Fibroblast of pulmonary artery (primary cell): ENCODE data around the gene GPC5.
"Not testable (repeated sequence)": the region's sequence is repeated elsewhere in the genome, so short reads cannot be mapped to it uniquely, and the experiment has no call there.

Experiments used
- DNase-seq: peaks from one replicate; pipeline ENCODE4 v3.0.0-alpha.2; 2010; ENCODE audit warnings: low read depth
- H3K4me3 ChIP-seq: replicated peaks from 2 replicates; pipeline ENCODE4 v1.5.1; 2011; ENCODE audit warnings: low read depth, mild to moderate bottlenecking, control low read depth, low read length, moderate library complexity
- CTCF ChIP-seq: IDR thresholded peaks from 2 replicates; pipeline ENCODE4 v1.5.1; 2011; ENCODE audit warnings: mild to moderate bottlenecking, control low read depth, low read length, inconsistent platforms; ENCODE audit errors: missing control alignments

The GPC5 gene

GRCh38 chr13:92272177-92272576 lies 873.8 kb downstream of the GPC5 start:
- no peak for TF ChIP-seq CTCF
- peak; percentile 11 for DNase-seq
- H3K4me3 ChIP-seq, result no peak overlapping the region

- DNase-seq, H3K4me3 ChIP-seq: not testable (repeated sequence)
Measured at GRCh38 chr13:92280986-92281385, 882.6 kb downstream of the GPC5 start.

- not testable (repeated sequence) for H3K4me3 ChIP-seq, DNase-seq
Measured at GRCh38 chr13:92290718-92291307, 892.4 kb downstream of the GPC5 start.

DNA sequence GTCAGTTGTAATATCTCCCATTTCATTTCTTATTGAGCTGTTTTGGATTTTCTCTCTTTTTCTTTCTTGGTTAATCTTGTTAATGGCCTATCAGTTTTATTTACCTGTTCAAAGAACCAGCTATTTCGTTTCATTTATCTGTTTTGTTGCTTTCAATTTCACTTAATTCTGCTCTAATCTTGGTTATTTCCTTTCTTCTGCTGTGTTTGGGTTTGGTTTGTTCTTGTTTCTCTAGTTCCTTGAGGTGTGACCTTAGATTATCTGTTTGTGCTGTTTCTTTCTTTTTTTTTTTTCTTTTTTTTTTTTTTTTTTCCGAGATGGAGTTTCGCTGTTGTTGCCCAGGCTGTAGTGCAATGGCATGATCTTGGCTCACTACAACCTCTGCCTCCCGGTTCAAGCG lies 896.1 kb downstream of the GPC5 start:
- not testable (repeated sequence) for DNase-seq, H3K4me3 ChIP-seq

DNA sequence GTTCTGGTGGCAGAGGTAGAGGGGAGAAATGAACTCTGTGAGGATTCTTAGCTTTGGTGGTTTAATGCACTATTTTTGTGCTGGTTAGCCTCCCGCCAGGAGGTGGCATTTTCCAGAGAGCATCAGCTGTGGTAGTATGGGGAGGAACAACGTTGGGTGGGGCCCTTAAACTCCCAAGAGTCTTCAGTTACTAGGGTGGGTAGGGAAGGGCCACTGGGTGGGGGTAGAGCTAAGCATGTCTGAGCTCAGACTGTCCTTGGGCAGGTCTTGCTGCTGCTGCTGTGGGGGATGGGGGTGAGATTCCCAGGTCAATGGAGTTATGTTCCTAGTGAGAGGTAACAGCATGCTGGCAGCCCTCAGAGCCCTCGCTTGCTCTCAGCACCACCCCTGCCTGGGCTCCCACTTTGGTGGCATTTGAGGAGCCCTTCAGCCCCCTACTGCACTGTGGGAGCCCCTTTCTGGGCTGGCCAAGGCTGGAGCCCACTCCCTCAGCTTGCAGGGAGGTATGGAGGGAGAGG lies 897.8 kb downstream of the GPC5 start:
- H3K4me3 ChIP-seq, DNase-seq: not testable (repeated sequence)

DNA sequence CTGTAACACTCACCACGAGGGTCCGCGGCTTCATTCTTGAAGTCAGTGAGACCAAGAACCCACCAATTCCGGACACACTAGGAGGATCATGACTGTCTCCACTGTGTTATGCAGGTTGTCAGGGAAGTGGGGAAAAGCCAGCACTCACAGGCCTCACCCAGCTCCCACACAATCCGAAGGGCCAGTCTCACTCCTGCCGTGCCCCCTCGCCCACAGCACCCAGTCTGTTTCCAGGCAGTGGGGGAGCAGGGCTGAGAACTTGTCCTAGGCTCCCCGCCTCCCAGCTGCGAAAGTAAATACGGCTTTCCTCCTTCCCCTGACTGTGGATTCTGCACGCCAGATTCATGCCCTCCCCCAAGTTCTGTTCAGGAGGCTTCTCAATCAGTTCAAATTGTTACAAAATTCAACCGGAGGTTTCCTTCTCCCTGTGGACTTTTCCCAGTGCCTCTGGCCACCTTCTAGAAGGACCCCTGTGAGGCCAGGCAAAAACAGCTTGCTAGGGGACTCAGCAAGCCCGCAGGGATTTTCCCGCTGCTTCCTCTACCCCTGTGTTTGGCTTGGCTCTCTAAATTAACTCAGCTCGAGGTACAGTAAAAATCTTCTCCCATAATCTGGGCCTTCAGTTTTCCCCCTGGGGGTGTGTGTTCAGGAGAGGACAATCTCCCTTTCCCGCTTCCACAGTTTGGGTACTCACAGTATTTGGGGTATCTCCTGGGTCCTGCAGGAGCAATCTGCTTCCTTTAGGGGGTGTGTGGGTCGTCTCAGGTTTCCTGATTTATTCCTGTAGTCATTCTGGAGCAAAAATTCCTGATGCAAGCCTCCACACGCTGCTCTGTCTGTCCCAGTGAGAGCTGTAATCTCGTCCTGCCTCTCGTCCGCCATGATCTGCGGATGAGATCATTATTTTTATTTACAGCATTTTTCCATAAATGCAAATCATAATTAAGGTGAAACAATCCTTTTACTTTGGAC lies 899.8 kb downstream of the GPC5 start:
- TF ChIP-seq CTCF, result no peak
- no peak overlapping the region for H3K4me3 ChIP-seq
- no peak for DNase-seq

DNA sequence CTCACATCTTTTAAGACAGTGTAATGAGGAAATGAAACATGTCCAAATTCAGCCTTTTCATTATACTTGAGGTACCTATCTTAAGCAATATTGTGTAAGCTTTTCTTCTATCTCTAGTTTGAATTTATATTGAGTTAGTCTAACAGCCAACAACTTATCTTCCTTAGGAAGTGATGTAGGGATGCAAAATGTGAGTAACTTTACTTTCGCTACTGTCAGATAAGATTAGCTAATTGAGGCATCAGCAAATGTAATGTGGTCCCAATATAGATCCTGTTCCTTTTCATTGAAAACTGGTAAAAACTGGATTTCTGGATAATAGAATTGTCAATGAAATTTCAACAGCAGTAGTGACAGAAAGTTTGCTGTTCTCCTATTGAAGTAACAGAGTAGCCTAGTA lies 902.2 kb downstream of the GPC5 start:
- no peak for DNase-seq
- H3K4me3 ChIP-seq, result no peak overlapping the region
- TF ChIP-seq CTCF, result no peak

DNA sequence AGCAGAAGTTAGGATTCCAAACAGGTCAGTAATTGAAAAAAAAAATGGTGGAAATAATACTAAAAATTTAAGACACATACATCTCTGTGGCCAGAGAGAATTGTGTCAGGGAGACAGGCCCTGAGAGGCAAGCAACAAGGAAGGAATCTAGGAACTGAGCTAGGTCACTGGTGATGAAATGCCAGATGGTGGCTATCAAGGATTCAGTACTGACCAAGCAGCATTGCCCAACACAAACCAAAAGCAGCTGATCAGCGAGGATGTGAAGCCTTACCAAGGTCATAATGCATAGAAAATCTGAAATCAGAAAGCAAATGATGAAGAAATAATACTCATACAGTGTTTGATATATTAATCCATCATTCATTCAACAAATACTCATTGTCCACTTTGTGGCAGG lies 905.0 kb downstream of the GPC5 start:
- H3K4me3 ChIP-seq, result no peak overlapping the region
- DNase-seq, result peak; percentile 94
- no peak for TF ChIP-seq CTCF

DNA sequence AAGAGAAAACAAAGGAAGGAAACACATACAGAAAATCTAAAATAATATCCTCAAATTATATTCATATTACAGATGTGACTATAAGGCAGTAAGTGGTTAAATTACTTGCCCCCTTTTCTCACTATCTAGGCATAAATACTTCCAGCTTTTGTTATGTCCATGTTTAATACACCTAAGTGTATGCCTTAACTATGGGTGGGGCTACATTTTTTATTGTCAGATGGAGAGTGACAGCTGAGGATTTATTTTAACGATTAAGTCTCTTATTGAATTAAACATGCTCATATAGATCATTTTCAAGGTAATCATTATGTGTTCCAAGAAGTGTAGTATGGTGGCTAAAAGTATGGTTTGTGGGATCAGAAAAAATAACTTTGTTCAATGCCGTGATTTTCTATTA lies 909.3 kb downstream of the GPC5 start:
- no peak for DNase-seq
- no peak overlapping the region for H3K4me3 ChIP-seq
- TF ChIP-seq CTCF, result no peak
